GM18498 (cell line): ENCODE results near the gene MRPS27.
"Not testable (repeated sequence)": the region's sequence is repeated elsewhere in the genome, so short reads cannot be mapped to it uniquely, and the experiment has no call there.

ENCODE experiments used
- ATAC-seq: cut with Tn5 transposase; IDR thresholded peaks from one replicate; pipeline ENCODE4 v1.9.1; 2021; ENCODE audit warnings: mild to moderate bottlenecking, moderate library complexity; ENCODE audit not compliant: unreplicated experiment

The MRPS27 gene

DNA sequence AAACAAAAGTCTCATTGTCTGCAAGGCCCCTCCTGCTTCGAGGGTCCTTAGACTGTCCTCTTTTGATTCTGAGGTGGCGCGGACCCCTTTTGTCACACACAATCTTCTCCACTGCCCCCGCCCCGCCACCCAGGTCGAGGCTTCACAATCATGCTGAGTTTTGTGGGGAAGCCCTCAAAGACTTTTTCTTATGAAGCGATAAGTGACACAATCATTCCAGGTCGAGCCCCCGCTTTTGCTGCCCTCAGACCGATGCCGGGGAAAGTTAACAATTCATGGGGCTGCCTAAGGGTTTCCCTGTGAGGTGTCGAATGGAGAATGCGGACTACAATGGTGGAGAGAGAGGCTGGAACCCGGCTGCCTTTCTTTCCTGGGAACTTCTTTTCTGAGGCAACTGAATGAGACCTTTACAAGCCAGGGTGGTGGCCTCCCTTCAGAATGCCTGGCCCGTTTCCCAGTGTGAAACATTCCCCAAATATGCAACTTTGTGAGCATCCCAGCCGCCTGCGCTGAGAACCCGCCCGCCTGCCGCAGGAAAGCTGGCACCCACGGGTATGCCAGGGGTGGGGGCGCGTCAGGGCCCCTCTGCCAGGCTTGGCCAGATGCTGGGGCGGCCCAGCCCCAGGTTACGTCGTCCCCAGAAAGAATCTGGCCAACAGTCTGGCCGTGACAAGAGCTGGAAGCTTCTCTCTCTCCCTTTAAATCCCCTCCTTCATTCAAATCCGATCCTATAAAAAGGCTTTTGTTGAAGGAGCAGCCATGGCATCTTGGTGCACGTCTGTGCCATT is 140.8 kb downstream of the MRPS27 start:
- no peak for ATAC-seq

DNA sequence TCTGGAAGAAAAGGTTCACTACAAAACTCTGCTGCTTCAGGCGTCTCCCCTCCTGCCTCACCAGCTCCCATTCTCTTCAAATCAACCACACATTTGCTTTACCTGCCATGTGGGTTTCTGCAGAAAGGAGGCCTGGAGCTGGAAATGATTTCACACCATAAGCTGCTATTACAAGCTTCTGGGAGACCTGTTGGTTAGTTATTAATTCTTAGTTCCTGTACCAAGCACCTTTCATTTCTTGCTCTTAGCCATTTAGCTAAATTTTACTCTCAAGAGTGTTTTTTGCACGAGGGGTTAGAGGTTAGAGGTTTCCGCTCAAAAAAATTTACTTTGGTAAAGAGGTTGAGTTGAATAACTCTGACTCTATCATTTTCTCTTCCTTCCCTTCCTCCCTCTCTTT is 142.5 kb downstream of the MRPS27 start:
- peak; percentile 71 for ATAC-seq

DNA sequence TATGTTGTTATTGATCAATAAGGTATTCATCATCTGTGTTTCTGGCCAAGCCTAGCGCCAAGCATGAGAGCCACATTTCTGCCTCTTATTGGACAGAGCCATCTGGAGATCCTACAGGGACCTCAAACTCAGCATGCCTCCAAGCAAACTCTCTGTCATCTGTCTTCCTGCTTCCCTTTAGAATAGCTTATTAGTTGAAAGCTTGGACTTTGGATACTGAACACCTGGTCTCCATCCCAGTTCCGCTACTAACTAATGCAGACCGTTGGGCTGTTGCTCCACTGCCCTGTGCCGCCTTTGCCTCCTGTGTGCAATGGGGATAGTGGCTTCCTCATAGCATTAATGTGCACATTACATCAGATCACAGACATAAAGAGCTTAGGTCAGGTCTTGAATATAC is 147.3 kb downstream of the MRPS27 start:
- no peak for ATAC-seq

GRCh38 chr5:72171667-72172066 is 148.4 kb downstream of the MRPS27 start:
- no peak for ATAC-seq

DNA sequence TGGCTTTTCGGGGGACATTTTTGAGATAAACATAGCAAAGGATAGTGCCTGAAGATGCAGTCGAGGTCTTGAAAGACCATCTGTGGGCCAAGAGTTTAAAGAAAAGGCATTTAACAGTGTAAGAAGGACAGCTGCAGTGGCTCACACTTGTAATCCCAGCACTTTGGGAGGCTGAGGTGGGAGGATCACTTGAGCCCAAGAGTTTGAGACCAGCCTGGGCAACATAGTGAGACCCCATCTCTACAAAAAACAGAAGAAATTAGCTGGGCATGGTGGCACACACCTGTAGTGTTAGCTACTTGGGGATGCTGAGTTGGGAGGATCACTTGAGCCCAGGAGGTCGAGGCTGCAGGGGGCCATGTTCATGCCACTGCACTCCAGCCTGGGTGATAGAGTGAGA is 148.9 kb downstream of the MRPS27 start:
- not testable (repeated sequence) for ATAC-seq

DNA sequence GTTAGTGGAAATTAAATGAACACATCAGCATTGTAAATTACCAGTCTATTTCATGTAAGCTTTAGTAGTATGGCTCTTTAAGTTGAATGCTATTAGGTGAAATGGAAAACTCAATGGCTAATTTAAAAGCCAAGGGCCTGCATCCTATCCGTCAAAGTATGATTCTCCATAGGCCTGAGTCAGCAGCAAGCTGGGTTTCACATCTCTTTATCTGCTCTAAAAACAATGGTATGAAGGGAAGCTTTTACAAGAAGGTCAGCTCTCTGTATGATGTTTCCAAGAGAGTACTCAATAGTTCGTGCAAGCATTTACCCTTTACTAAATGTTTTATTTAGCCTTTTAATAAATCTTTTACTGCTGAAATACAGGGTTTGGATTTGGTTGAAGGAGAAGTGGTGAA is 149.9 kb downstream of the MRPS27 start:
- no peak for ATAC-seq
